Thyroid gland (tissue), 4 donors: ENCODE data around the gene LGSN. TPM values are rescaled to one million over a fixed set of nuclear protein-coding genes. Genes with fewer than 3 reads are reported as not detected.
"Not testable (repeated sequence)": the region's sequence is repeated elsewhere in the genome, so short reads cannot be mapped to it uniquely, and the experiment has no call there.

Source experiments
- DNase-seq, 2 donors: peaks; one replicate each; pipeline ENCODE4 v3.0.0-alpha.2; 2019
- H3K27ac ChIP-seq, 3 donors: fragments of 200-600 bp; sonication (generic); 1 replicate in 2 of 3; 2 replicates in 1 of 3; pipeline ENCODE4 v1.5.1; 2016 to 2019; ENCODE audit warnings: mild to moderate bottlenecking in 1 of 3, moderate library complexity in 1 of 3
- H3K27me3 ChIP-seq: fragments of 200-600 bp; sonication (generic); one replicate; pipeline ENCODE4 v1.5.1; 2019
- H3K36me3 ChIP-seq, 2 donors: fragments of 200-600 bp; sonication (generic); one replicate each; pipeline ENCODE4 v1.5.1; 2016 to 2019
- H3K4me1 ChIP-seq, 2 donors: fragments of 200-600 bp; sonication (generic); one replicate each; pipeline ENCODE4 v1.5.1; 2017 to 2019
- H3K4me3 ChIP-seq, 3 donors: fragments of 200-600 bp; sonication (generic); replicated peaks in 1 of 3; 1 replicate in 2 of 3; 2 replicates in 1 of 3; pipeline ENCODE4 v1.5.1; 2016; ENCODE audit warnings: mild to moderate bottlenecking in 1 of 3
- H3K9me3 ChIP-seq: fragments of 200-600 bp; sonication (generic); one replicate; pipeline ENCODE4 v1.5.1; 2017
- CTCF ChIP-seq, 6 experiments: fragments of 200-600 bp in 3 of 6; fragments of 450-650 bp in 3 of 6; sonication (generic) in 3 of 6; IDR thresholded peaks; one replicate each; pipeline ENCODE4 v1.5.1; 2016 to 2019; ENCODE audit warnings: antibody characterized with exemption in 6 of 6, mild to moderate bottlenecking in 2 of 6, inconsistent platforms in 1 of 6, moderate library complexity in 1 of 6
- POLR2A ChIP-seq, 2 donors: fragments of 450-650 bp; IDR thresholded peaks; one replicate each; pipeline ENCODE4 v1.6.1; 2017; ENCODE audit warnings: antibody characterized with exemption in 2 of 2, mild to moderate bottlenecking in 2 of 2, moderate library complexity in 1 of 2
- WGBS, 2 donors: methylation state at CpG; one replicate each; pipeline ENCODE4 v1.1.5; 2017; 5-methylcytosine and 5-hydroxymethylcytosine counted together
- intact Hi-C: fragments of 100-400 bp; cut with DNase I; formaldehyde crosslinking; loops from one replicate; pipeline ENCODE4 v1.15.1; 2023
- total RNA-seq, 4 donors: library from RNA; depleted of rRNA; stranded (reverse); fragments of >200 nt; gene quantifications; one replicate each; pipeline ENCODE4 v1.2.3, GENCODE V29; 2016

The LGSN gene
- total RNA-seq, 4 donors from 2014 or later, result not detected

- Histone ChIP-seq H3K4me3 (no peak overlapping the region), H3K36me3 (no peaks in the 10 kb centered on the region), H3K4me1 (no peaks in the 10 kb centered on the region), H3K27me3 (no peaks in the 10 kb centered on the region), H3K9me3 (no peaks in the 10 kb centered on the region), H3K27ac (no peak overlapping the region)
- intact Hi-C loops, result no loop called here
- TF ChIP-seq CTCF (IDR thresholded peaks at IDR 0.05) (no peak), POLR2A (IDR thresholded peaks at IDR 0.05) (no peak)
- 89 to 92% methylated on average over 1 of the region's 1 CpG for WGBS, 2 donors
- DNase-seq, result no peak
Observed at GRCh38 chr6:63245909-63246308, 73.9 kb downstream of the LGSN start.

- Histone ChIP-seq H3K27me3 (no peaks in the 10 kb centered on the region), H3K36me3 (no peaks in the 10 kb centered on the region), H3K9me3 (no peaks in the 10 kb centered on the region), H3K4me1 (no peaks in the 10 kb centered on the region), H3K27ac (no peak overlapping the region), H3K4me3 (no peak overlapping the region)
- intact Hi-C loops, result no loop called here
- WGBS, 2 donors, result 71 to 72% methylated on average over 2 of the region's 2 CpGs
- no peak for DNase-seq
- TF ChIP-seq CTCF (IDR thresholded peaks at IDR 0.05) (no peak), POLR2A (IDR thresholded peaks at IDR 0.05) (no peak)
Observed at GRCh38 chr6:63245420-63245819, 74.4 kb downstream of the LGSN start.

GRCh38 chr6:63236398-63236817, 83.4 kb downstream of the LGSN start:
- no peak for TF ChIP-seq CTCF (IDR thresholded peaks at IDR 0.05)
- TF ChIP-seq POLR2A (IDR thresholded peaks at IDR 0.05), result no peak
- no peaks in the 10 kb centered on the region for H3K36me3 ChIP-seq
- intact Hi-C loops, result no loop called here
- no peaks in the 10 kb centered on the region for H3K27me3 ChIP-seq
- H3K4me3 ChIP-seq, result no peak overlapping the region
- no peak for DNase-seq
- no peaks in the 10 kb centered on the region for H3K9me3 ChIP-seq
- no peaks in the 10 kb centered on the region for H3K4me1 ChIP-seq
- no peak overlapping the region for H3K27ac ChIP-seq
- 39 to 53% methylated on average over 3 of the region's 3 CpGs for WGBS, 2 donors

GRCh38 chr6:63230511-63230910, 89.3 kb downstream of the LGSN start:
- H3K27me3 ChIP-seq, H3K9me3 ChIP-seq, H3K27ac ChIP-seq, H3K36me3 ChIP-seq, H3K4me1 ChIP-seq, DNase-seq, intact Hi-C loops, H3K4me3 ChIP-seq: not testable (repeated sequence)
- 89% methylated on average over 3 of the region's 12 CpGs; no CpG with 5 or more reads in 1 of the 2 donors for WGBS, 2 donors

GRCh38 chr6:63230027-63230426, 89.8 kb downstream of the LGSN start:
- WGBS, 2 donors, result 88 to 90% methylated on average over 9 to 12 of the region's 13 CpGs
- H3K36me3 ChIP-seq, H3K9me3 ChIP-seq, DNase-seq, H3K27ac ChIP-seq, H3K4me1 ChIP-seq, H3K27me3 ChIP-seq, H3K4me3 ChIP-seq, intact Hi-C loops: not testable (repeated sequence)

- H3K27me3 ChIP-seq, H3K4me1 ChIP-seq, DNase-seq, intact Hi-C loops, H3K4me3 ChIP-seq, H3K36me3 ChIP-seq, H3K27ac ChIP-seq, H3K9me3 ChIP-seq: not testable (repeated sequence)
- WGBS, 2 donors, result 87 to 93% methylated on average over 23 to 32 of the region's 32 CpGs
Observed at GRCh38 chr6:63227928-63228894, 91.6 kb downstream of the LGSN start.

GRCh38 chr6:63225987-63226386, 93.8 kb downstream of the LGSN start:
- 62 to 67% methylated on average over 4 of the region's 4 CpGs for WGBS, 2 donors
- H3K9me3 ChIP-seq, H3K27me3 ChIP-seq, H3K36me3 ChIP-seq, H3K4me1 ChIP-seq, H3K27ac ChIP-seq, intact Hi-C loops, H3K4me3 ChIP-seq, DNase-seq: not testable (repeated sequence)
